NCI-H146 treated with DMSO at 0.1 percent for 48 hours (cell line): ENCODE data around the gene IVL.

Experiments
- DNase-seq: peaks from one replicate; lab custom pipeline; 2025; ENCODE audit not compliant: unreplicated experiment; lab: John Stamatoyannopoulos, UW

The IVL gene

GRCh38 chr1:152886758-152887409 lies 21.5 kb upstream of the IVL start:
- no peak for DNase-seq

DNA sequence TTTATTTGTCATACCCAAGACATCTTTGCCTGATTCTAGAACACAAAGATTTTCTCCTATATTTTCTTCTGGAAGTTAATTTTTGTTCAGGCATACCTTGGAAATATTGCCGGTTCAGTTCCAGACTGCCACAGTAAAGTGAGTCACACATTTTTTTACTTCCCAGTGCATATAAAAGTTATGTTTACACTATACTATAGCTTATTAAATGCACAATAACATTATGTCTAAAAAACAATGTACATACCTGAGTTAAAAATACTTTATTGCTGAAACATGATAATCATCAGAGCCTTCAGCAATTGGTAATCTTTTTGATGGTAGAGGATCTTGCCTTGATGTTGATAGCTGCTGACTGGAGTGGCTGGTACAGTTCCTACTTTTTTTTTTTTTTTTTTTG lies 20.2 kb upstream of the IVL start:
- DNase-seq = no peak

- no peak for DNase-seq
These were observed 9.3 kb upstream of the IVL start for GRCh38 chr1:152899027-152899426.

- DNase-seq = no peak
These were observed 8.5 kb upstream of the IVL start for GRCh38 chr1:152899883-152900282.

GRCh38 chr1:152901631-152902030 lies 6.7 kb upstream of the IVL start:
- no peak for DNase-seq

DNA sequence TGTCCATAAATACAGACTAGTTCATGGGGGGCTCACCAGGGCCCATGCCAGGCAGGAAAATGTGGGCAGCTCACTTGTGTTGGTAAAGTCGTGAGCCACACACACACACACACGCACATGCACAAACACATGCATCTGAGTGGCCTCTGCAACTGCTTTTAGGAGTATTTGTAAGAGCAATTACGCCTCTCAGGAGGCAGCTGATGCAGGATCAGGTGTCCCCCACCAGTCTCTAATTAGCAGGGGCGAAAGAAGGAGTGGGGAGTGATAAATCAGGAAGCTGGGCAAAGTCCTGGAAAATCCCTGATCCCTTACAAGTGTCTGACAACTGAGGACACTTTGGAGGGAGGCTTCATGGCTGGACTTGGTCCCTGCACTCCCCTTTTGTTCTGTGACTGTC lies 5.7 kb upstream of the IVL start:
- no peak for DNase-seq

DNA sequence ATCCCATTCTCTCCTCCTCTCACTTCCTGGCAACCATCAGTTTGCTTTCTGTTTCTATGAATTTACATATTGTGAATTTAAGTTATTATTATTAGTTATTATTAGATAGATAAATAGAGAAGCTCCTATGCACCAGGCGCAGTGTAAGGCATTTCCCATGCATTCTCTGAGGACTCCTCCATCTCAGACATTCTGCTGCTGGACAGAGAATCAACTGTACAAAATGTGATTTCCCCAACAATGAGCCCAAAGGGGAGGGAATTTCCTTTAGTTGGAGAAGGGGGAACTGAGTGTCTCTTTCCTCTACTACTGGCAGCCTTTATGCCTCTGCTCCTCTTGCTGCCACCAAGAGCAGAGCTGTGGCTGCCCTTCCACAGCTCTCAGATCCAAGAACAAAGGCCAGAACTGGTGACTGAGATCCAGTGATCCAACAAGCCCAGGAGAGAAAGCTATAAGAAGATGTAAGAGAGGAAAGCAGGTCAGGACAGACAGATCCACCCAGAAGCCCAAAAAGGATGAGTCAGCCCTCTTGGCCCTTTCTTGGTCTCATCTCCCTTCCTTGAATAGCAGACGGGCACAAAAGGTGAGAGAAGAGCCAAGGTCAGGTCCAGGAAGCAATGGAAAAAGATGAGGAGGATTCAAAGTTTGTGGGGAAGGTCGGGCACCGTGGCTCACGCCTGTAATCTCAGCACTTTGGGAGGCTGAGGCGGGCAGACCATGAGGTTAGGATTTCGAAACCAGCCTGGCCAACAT lies 3.5 kb upstream of the IVL start:
- DNase-seq = no peak

- no peak for DNase-seq
These were observed 2.3 kb upstream of the IVL start for GRCh38 chr1:152906023-152906565.

DNA sequence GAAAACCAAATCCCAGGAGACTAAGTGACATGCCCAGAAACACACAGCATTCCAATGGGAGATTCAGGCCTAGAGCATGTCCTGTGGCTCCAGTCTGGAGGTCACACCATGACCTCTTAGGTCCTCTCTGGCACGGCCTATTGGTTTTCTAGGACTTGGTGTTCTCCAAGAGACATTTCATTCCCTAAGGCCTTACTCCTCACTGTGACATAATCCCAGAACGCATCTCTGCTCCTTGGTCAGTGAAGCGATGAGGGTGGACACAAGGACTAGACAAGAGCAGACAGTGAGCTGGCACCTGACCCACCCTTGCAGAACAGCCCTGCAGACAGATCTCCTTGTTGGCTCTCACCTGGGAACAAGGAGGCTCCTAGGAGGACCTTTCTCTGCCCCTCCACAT lies 860 bp downstream of the IVL start:
- no peak for DNase-seq

DNA sequence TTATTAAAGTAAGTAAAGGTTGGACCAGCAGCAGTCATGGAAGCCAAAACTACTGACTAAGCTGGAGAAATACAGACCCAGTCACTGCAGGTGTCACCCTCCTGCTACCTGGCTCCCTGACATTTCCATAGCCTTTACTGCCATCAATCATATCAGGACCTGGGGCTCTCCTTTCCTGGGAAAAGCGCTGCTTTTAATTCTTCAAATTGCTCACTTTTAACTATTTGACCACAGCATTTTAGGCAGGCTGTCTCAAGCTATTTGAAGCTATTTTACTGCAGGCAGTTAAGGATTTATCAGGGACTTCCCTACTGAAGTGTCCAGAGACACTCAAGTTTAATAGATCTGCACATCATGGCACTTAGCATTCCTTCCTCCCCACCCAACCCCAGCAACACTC lies 4.1 kb downstream of the IVL start:
- DNase-seq = no peak

- DNase-seq = no peak
These were observed 4.6 kb downstream of the IVL start for GRCh38 chr1:152912900-152913299.

DNA sequence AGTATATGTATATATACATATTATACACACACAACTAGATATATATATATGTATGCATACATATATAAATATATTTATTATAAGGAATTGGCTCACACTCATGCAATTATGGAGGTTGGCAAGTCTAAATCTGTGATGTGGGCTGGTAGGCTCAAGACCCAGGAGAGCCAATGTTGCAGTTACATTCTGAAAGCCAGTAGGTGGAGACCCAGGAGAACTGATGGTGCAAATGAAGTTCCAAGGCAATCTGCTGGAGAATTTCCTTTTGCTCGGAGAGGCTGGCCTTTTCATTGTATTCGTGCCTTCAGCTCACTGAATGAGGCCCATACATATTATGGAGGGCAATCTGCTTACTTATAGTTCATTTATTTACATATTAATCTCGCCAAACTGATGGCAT lies 9.4 kb downstream of the IVL start:
- DNase-seq = no peak

DNA sequence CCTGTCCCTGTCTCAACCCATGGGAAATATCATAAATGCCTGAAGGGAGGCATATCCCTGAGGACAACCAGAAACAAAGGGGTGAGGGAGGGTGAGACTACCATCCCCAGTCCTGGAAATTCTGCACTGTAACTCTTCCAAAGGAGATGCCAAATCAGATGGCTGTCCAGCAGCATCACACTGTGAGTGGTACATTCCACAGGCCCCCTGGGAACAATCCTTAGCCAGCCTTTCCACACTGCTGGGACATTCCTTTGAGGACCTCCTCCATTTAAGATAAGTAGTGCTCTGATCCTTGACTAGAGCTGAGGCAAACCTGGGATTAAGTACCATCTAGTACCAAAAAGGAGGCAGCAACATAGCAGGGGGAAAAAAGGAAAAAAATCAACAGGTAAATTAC lies 10.7 kb downstream of the IVL start:
- DNase-seq = no peak

- DNase-seq = no peak
These were observed 15.8 kb downstream of the IVL start for GRCh38 chr1:152924191-152924590.

- DNase-seq = no peak
These were observed 17.7 kb downstream of the IVL start for GRCh38 chr1:152926091-152926490.

DNA sequence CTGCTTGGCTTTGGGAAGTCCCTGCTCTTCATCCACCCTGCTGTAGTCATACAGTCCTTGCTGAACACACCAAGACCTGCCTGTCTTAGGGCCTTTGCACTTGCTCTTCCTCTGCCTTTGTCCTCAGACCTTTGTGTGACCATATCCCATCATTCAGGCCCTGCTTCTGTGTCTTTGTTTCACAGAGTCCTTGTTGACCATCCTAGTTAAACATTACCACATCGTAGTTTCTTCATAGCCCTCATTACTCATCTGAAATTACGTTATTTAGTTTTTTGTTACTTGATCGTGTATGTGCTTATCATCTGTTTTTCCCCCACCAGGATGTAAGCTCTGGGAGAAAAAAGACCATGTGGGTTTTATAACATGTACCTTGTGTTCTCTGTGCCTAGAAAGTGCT lies 20.3 kb downstream of the IVL start:
- no peak for DNase-seq

- no peak for DNase-seq
These were observed 23.9 kb downstream of the IVL start for GRCh38 chr1:152932170-152932811.

- DNase-seq = no peak
These were observed 24.9 kb downstream of the IVL start for GRCh38 chr1:152933196-152933595.

GRCh38 chr1:152940614-152941013 lies 32.3 kb downstream of the IVL start:
- DNase-seq = no peak

- no peak for DNase-seq
These were observed 32.8 kb downstream of the IVL start for GRCh38 chr1:152941037-152941711.

DNA sequence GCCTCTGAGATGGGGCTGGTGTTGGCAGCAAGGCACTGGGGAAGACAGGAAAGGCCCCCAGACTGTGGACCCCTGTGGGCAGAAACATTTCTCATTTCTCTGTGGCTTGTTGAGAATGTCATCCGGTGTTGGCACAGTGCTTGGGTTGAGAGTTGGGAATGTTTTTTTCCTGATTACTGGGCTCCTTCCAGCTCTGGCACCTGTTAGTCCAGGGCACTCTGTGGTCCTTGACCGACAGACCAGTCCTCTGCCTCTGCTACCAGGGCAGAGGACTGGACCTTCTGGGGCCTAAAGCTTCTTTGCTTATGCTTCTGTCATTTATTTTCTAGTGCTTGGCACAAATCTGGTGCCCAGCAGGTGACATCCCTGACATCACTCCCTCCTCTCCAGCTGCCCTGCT lies 33.8 kb downstream of the IVL start:
- no peak for DNase-seq

DNA sequence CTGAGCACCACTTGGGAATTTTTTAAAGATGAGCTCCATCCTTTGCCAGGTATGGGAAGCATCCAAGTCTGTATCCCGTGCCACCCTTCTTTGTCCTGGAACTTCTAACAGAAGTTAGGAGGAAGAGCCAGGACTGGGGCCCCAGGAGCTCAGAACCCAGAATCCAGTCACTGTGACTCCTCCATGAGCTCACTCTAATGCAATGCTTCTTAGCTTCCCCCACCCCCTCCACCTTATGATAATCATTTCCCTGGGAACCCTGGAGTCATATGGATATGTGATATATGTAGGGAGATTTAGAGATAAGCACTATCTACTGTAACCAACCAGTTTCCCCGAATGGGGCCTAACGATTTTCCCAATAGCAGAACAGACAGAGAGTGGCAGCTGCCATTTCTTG lies 37.9 kb downstream of the IVL start:
- no peak for DNase-seq
